ENCODE results near the gene TBL1Y.
"Not testable (repeated sequence)": the region's sequence is repeated elsewhere in the genome, so short reads cannot be mapped to it uniquely, and the experiment has no call there.

The TBL1Y gene

GRCh38 chrY:6907591-6907990 is 2.9 kb upstream of the TBL1Y start:
- H4K12ac ChIP-seq (ENCODE audit: low read depth, low read length), result no peak overlapping the region
- H4K91ac ChIP-seq (ENCODE audit: low read depth, low read length), result no peak overlapping the region
- no peaks in the 10 kb centered on the region for H3K27me3 ChIP-seq (ENCODE audit: insufficient read depth, low read length)
- H3K9me3 ChIP-seq (ENCODE audit: insufficient read depth, low read depth, low read length), result no peaks in the 10 kb centered on the region
- no peak overlapping the region for H3K27ac ChIP-seq (ENCODE audit: low read depth, low read length)
- no peak overlapping the region for H3K14ac ChIP-seq (ENCODE audit: low read length)
- H3K4me1 ChIP-seq (ENCODE audit: control insufficient read depth in 1 of 2, insufficient read depth in 2 of 2, low read length in 2 of 2), result peaks cover 2 to 4% of the 10 kb centered on the region in 2 experiments
- H3K79me2 ChIP-seq (ENCODE audit: control insufficient read depth, insufficient read depth, low read length, poor library complexity), result no peaks in the 10 kb centered on the region
- peaks cover 4% of the 10 kb centered on the region for H3K79me1 ChIP-seq (ENCODE audit: low read length)
- H2BK12ac ChIP-seq (ENCODE audit: low read length), result no peak overlapping the region
- H3K4me2 ChIP-seq (ENCODE audit: low read length), result no peak overlapping the region
- H3K36me3 ChIP-seq (ENCODE audit: control insufficient read depth in 1 of 2, insufficient read depth in 2 of 2, low read length in 2 of 2), result no peaks in the 10 kb centered on the region
- H4K8ac ChIP-seq (ENCODE audit: low read depth, low read length), result no peak overlapping the region
- H2AK5ac ChIP-seq (ENCODE audit: low read length), result no peak overlapping the region
- no peak overlapping the region for H3K4me3 ChIP-seq (ENCODE audit: low read depth, low read length)
- H2BK5ac ChIP-seq (ENCODE audit: low read depth, low read length, poor library complexity), result no peak overlapping the region
- no peak overlapping the region for H3K18ac ChIP-seq (ENCODE audit: low read length)
- H3K23ac ChIP-seq (ENCODE audit: low read length), result no peak overlapping the region
- H2AFZ ChIP-seq (ENCODE audit: insufficient read depth, low read length, poor library complexity), result no peak overlapping the region
- H3K9ac ChIP-seq (ENCODE audit: low read length), result no peak overlapping the region
- H2BK120ac ChIP-seq (ENCODE audit: insufficient read depth, low read length, poor library complexity), result no peak overlapping the region
- no CpG with 5 or more reads among the region's 1 CpG for WGBS (ENCODE audit: extremely low coverage, insufficient coverage, insufficient read length)
- H3K4ac ChIP-seq (ENCODE audit: low read depth, low read length), result no peak overlapping the region
- peak in 1 of 2 donors; percentile 49 for DNase-seq

GRCh38 chrY:6908021-6908420 is 2.5 kb upstream of the TBL1Y start:
- not testable (repeated sequence) for H2BK12ac ChIP-seq (ENCODE audit: low read length); H2AFZ ChIP-seq (ENCODE audit: insufficient read depth, low read length, poor library complexity); H4K8ac ChIP-seq (ENCODE audit: low read depth, low read length); H3K4ac ChIP-seq (ENCODE audit: low read depth, low read length); H3K18ac ChIP-seq (ENCODE audit: low read length); H2AK5ac ChIP-seq (ENCODE audit: low read length); H3K27me3 ChIP-seq (ENCODE audit: insufficient read depth, low read length); H3K9me3 ChIP-seq (ENCODE audit: insufficient read depth, low read depth, low read length); H2BK120ac ChIP-seq (ENCODE audit: insufficient read depth, low read length, poor library complexity); H3K4me2 ChIP-seq (ENCODE audit: low read length); H3K4me3 ChIP-seq (ENCODE audit: low read depth, low read length); H3K79me2 ChIP-seq (ENCODE audit: control insufficient read depth, insufficient read depth, low read length, poor library complexity); H3K9ac ChIP-seq (ENCODE audit: low read length); H4K91ac ChIP-seq (ENCODE audit: low read depth, low read length); H3K14ac ChIP-seq (ENCODE audit: low read length); H3K23ac ChIP-seq (ENCODE audit: low read length); H3K79me1 ChIP-seq (ENCODE audit: low read length); H3K4me1 ChIP-seq (ENCODE audit: control insufficient read depth in 1 of 2, insufficient read depth in 2 of 2, low read length in 2 of 2); H3K36me3 ChIP-seq (ENCODE audit: control insufficient read depth in 1 of 2, insufficient read depth in 2 of 2, low read length in 2 of 2); H2BK5ac ChIP-seq (ENCODE audit: low read depth, low read length, poor library complexity); H4K12ac ChIP-seq (ENCODE audit: low read depth, low read length); H3K27ac ChIP-seq (ENCODE audit: low read depth, low read length)
- peak in 1 of 2 donors; percentile 68 for DNase-seq
- WGBS (ENCODE audit: extremely low coverage, insufficient coverage, insufficient read length), result no CpG with 5 or more reads among the region's 6 CpGs

- peaks cover 2 to 4% of the 10 kb centered on the region in 2 experiments for H3K4me1 ChIP-seq (ENCODE audit: control insufficient read depth in 1 of 2, insufficient read depth in 2 of 2, low read length in 2 of 2)
- WGBS (ENCODE audit: extremely low coverage, insufficient coverage, insufficient read length), result no CpG with 5 or more reads among the region's 14 CpGs
- H3K79me2 ChIP-seq (ENCODE audit: control insufficient read depth, insufficient read depth, low read length, poor library complexity), result no peaks in the 10 kb centered on the region
Measured at GRCh38 chrY:6909118-6909521, 1.4 kb upstream of the TBL1Y start.

GRCh38 chrY:6909856-6910255 is 641 bp upstream of the TBL1Y start:
- no peak overlapping the region for H4K8ac ChIP-seq (ENCODE audit: low read depth, low read length)
- no CpG with 5 or more reads among the region's 14 CpGs for WGBS (ENCODE audit: extremely low coverage, insufficient coverage, insufficient read length)
- H3K4me1 ChIP-seq (ENCODE audit: control insufficient read depth in 1 of 2, insufficient read depth in 2 of 2, low read length in 2 of 2), result peaks cover 2 to 4% of the 10 kb centered on the region in 2 experiments
- H3K9ac ChIP-seq (ENCODE audit: low read length), result no peak overlapping the region
- H3K18ac ChIP-seq (ENCODE audit: low read length), result no peak overlapping the region
- peak overlapping the region; percentile 28 for H2AFZ ChIP-seq (ENCODE audit: insufficient read depth, low read length, poor library complexity)
- no peak overlapping the region for H4K12ac ChIP-seq (ENCODE audit: low read depth, low read length)
- H3K23ac ChIP-seq (ENCODE audit: low read length), result no peak overlapping the region
- no peak overlapping the region for H3K4ac ChIP-seq (ENCODE audit: low read depth, low read length)
- H3K4me2 ChIP-seq (ENCODE audit: low read length), result peak overlapping the region; percentile 69
- H3K4me3 ChIP-seq (ENCODE audit: low read depth, low read length), result peak overlapping the region; percentile 76
- no peak overlapping the region for H2BK12ac ChIP-seq (ENCODE audit: low read length)
- H3K27me3 ChIP-seq (ENCODE audit: insufficient read depth, low read length), result no peaks in the 10 kb centered on the region
- no peaks in the 10 kb centered on the region for H3K36me3 ChIP-seq (ENCODE audit: control insufficient read depth in 1 of 2, insufficient read depth in 2 of 2, low read length in 2 of 2)
- H3K27ac ChIP-seq (ENCODE audit: low read depth, low read length), result no peak overlapping the region
- H2AK5ac ChIP-seq (ENCODE audit: low read length), result no peak overlapping the region
- peaks cover 4% of the 10 kb centered on the region for H3K79me1 ChIP-seq (ENCODE audit: low read length)
- no peak overlapping the region for H2BK120ac ChIP-seq (ENCODE audit: insufficient read depth, low read length, poor library complexity)
- no peak overlapping the region for H2BK5ac ChIP-seq (ENCODE audit: low read depth, low read length, poor library complexity)
- DNase-seq, result no peak
- H3K14ac ChIP-seq (ENCODE audit: low read length), result no peak overlapping the region
- no peaks in the 10 kb centered on the region for H3K9me3 ChIP-seq (ENCODE audit: insufficient read depth, low read depth, low read length)
- no peaks in the 10 kb centered on the region for H3K79me2 ChIP-seq (ENCODE audit: control insufficient read depth, insufficient read depth, low read length, poor library complexity)
- no peak overlapping the region for H4K91ac ChIP-seq (ENCODE audit: low read depth, low read length)

More at GRCh38 chrY:6909118-6909521, 1.4 kb upstream of the TBL1Y start:
- Histone ChIP-seq H3K18ac (ENCODE audit: low read length) (no peak overlapping the region), H3K9me3 (ENCODE audit: insufficient read depth, low read depth, low read length) (no peaks in the 10 kb centered on the region), H3K23ac (ENCODE audit: low read length) (no peak overlapping the region), H3K9ac (ENCODE audit: low read length) (no peak overlapping the region), H4K91ac (ENCODE audit: low read depth, low read length) (no peak overlapping the region), H2AFZ (ENCODE audit: insufficient read depth, low read length, poor library complexity) (no peak overlapping the region), H2AK5ac (ENCODE audit: low read length) (no peak overlapping the region), H4K12ac (ENCODE audit: low read depth, low read length) (no peak overlapping the region), H4K8ac (ENCODE audit: low read depth, low read length) (no peak overlapping the region), H3K79me1 (ENCODE audit: low read length) (peaks cover 4% of the 10 kb centered on the region), H2BK12ac (ENCODE audit: low read length) (no peak overlapping the region), H2BK5ac (ENCODE audit: low read depth, low read length, poor library complexity) (no peak overlapping the region), H3K4ac (ENCODE audit: low read depth, low read length) (no peak overlapping the region), H3K27ac (ENCODE audit: low read depth, low read length) (no peak overlapping the region), H3K36me3 (ENCODE audit: control insufficient read depth in 1 of 2, insufficient read depth in 2 of 2, low read length in 2 of 2) (no peaks in the 10 kb centered on the region), H3K4me2 (ENCODE audit: low read length) (peak overlapping the region; percentile 35), H3K14ac (ENCODE audit: low read length) (no peak overlapping the region), H3K4me3 (ENCODE audit: low read depth, low read length) (no peak overlapping the region), H2BK120ac (ENCODE audit: insufficient read depth, low read length, poor library complexity) (no peak overlapping the region), H3K27me3 (ENCODE audit: insufficient read depth, low read length) (no peaks in the 10 kb centered on the region)
- DNase-seq, result no peak

Measured in trophoblast cell (in vitro differentiated cells and primary cell).